OCI-LY1 (cell line): ENCODE measurements around the gene NUMB.

Experiments used
- CTCF ChIP-seq: fragments of 200-600 bp; sonication (generic), shearing (Covaris generic); IDR thresholded peaks from 2 replicates; pipeline ENCODE4 v1.5.1; 2017; ENCODE audit warnings: mild to moderate bottlenecking, antibody characterized with exemption, low read length, moderate library complexity, mixed read lengths
- EZH2 ChIP-seq: fragments of 200-600 bp; sonication (generic), shearing (Covaris generic); IDR thresholded peaks from 2 replicates; pipeline ENCODE4 v1.8.0; 2017; ENCODE audit warnings: borderline replicate concordance, mixed run types, mild to moderate bottlenecking, antibody characterized with exemption, low read length, moderate library complexity, mixed read lengths

DNA sequence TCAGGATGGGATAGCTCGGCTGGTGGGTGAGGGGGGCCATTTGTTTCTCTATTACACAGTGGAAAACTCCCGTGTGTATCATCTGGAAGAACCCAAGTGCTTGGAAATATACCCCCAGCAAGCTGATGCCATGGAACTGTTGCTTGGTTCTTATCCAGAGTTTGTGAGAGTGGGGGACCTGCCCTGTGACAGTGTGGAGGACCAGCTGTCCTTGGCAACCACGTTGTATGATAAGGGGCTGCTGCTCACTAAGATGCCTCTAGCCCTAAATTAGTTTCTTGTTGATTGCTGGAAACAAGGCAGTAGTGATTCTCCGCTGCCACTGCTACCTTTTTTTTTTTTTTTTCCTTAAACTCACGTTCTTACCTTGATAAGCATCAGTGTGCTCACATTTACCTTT, 34.3 kb upstream of the NUMB start:
- no peak for TF ChIP-seq CTCF
- no peak for TF ChIP-seq EZH2
